BJ (cell line): ENCODE results near the gene MEGF9. TPM values are rescaled to one million over a fixed set of nuclear protein-coding genes. Genes with fewer than 3 reads are reported as not detected.

ENCODE experiments used
- CTCF ChIA-PET: fragments of 350-600 bp; formaldehyde crosslinking; extraction: SDS; loops from one replicate; lab custom pipeline; 2021; ENCODE audit warnings: antibody characterized with exemption, inconsistent platforms; lab: Yijun Ruan, JAX
- POLR2A ChIA-PET: fragments of 300-600 bp; sonication (Branson Sonifier 250); formaldehyde crosslinking; extraction: SDS; loops from one replicate; lab custom pipeline; 2021; ENCODE audit warnings: antibody characterized with exemption; lab: Charles Lee
- DNase-seq: peaks from one replicate; pipeline ENCODE4 v3.0.0-alpha.2; 2011; ENCODE audit warnings: low read depth
- H3K27me3 ChIP-seq: 2 replicates; pipeline ENCODE4 v1.6.0; 2011; ENCODE audit warnings: low read length; ENCODE audit not compliant: control insufficient read depth, insufficient read depth
- H3K36me3 ChIP-seq: 2 replicates; pipeline ENCODE4 v1.5.1; 2011; ENCODE audit warnings: low read length; ENCODE audit not compliant: control insufficient read depth, insufficient read depth
- H3K4me3 ChIP-seq: 2 replicates; pipeline ENCODE4 v1.5.1; 2011; ENCODE audit warnings: low read depth, mild to moderate bottlenecking, control low read depth, low read length
- CTCF ChIP-seq: IDR thresholded peaks from 2 replicates; pipeline ENCODE4 v1.5.1; 2011; ENCODE audit warnings: low read depth, mild to moderate bottlenecking, control low read depth, inconsistent platforms, low read length, moderate library complexity; ENCODE audit not compliant: insufficient read depth
- polyA plus RNA-seq: library from polyadenylated mRNA; depleted of rRNA; stranded (reverse); fragments of >200 nt; gene quantifications from 2 replicates; pipeline ENCODE4 v1.2.3, GENCODE V29; 2011

MEGF9 gene
- polyA plus RNA-seq, 1 experiment, result 1.1 TPM

- POLR2A ChIA-PET, result no interaction called here
- DNase-seq, result no peak
These were observed 33.1 kb downstream of the MEGF9 start for GRCh38 chr9:120681121-120681520.

DNA sequence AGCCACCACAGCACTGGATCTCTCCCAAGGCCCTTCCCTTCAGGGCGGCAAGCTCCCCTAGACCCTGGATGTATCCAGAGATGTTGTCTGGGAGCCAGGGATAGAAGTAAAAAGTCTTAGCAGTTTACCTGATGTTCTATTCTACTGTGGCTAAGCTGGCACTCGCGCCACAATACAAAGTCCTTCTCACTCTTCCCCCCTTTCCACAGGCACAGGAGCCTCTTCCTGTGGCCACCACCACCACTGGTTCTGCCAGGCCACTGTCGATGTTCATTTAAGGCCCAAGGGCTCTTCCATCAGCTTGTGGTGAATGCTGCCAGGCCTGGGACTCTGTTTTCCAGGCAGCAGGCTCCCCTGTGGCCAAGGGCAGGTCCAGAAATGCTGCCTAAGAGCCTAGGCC, 33.7 kb downstream of the MEGF9 start:
- Histone ChIP-seq H3K4me3 (no peak overlapping the region), H3K27me3 (no peaks in the 10 kb centered on the region), H3K36me3 (no peaks in the 10 kb centered on the region)
- ChIA-PET CTCF (no interaction called here), POLR2A (no interaction called here)
- no peak for DNase-seq
- no peak for TF ChIP-seq CTCF

More at GRCh38 chr9:120681121-120681520, 33.1 kb downstream of the MEGF9 start:
- CTCF ChIA-PET, result no interaction called here
- Histone ChIP-seq H3K27me3 (no peaks in the 10 kb centered on the region), H3K36me3 (no peaks in the 10 kb centered on the region), H3K4me3 (no peak overlapping the region)
- no peak for TF ChIP-seq CTCF

- no peak for DNase-seq
- Histone ChIP-seq H3K4me3 (no peak overlapping the region), H3K27me3 (no peaks in the 10 kb centered on the region), H3K36me3 (no peaks in the 10 kb centered on the region)
- CTCF ChIA-PET, result no interaction called here
- POLR2A ChIA-PET, result no interaction called here
- TF ChIP-seq CTCF, result no peak
These were observed 34.1 kb downstream of the MEGF9 start for GRCh38 chr9:120680161-120680560.

- ChIA-PET CTCF (no interaction called here), POLR2A (no interaction called here)
- no peak for DNase-seq
- TF ChIP-seq CTCF, result no peak
- Histone ChIP-seq H3K27me3 (no peaks in the 10 kb centered on the region), H3K36me3 (no peaks in the 10 kb centered on the region), H3K4me3 (no peak overlapping the region)
These were observed 36.3 kb downstream of the MEGF9 start for GRCh38 chr9:120677965-120678364.

- CTCF ChIA-PET, result no interaction called here
- no peak for DNase-seq
- no peak for TF ChIP-seq CTCF
These were observed 37.4 kb downstream of the MEGF9 start for GRCh38 chr9:120676767-120677402.

More at GRCh38 chr9:120676767-120677402, 37.4 kb downstream of the MEGF9 start:
- H3K27me3 ChIP-seq, result no peaks in the 10 kb centered on the region
- no peaks in the 10 kb centered on the region for H3K36me3 ChIP-seq
- POLR2A ChIA-PET, result no interaction called here
- H3K4me3 ChIP-seq, result no peak overlapping the region
